K562 (cell line): Measurements from ENCODE around the gene CACNG8. TPM values are rescaled to one million over a fixed set of nuclear protein-coding genes. Genes with fewer than 3 reads are reported as not detected.
A peak's percentile ranks its signal among the peaks of the same experiment; 100 is the strongest.

Experiments used
- CHD4 ChIP-seq: fragments of 200-600 bp; sonication (generic); IDR thresholded peaks from 3 replicates; pipeline ENCODE4 v1.6.1; 2012; ENCODE audit warnings: low read depth, mild to moderate bottlenecking, mixed read lengths, low read length, inconsistent platforms; ENCODE audit not compliant: insufficient read depth, insufficient replicate concordance, poor library complexity, severe bottlenecking
- CXXC5 ChIP-seq: fragments of 250-450 bp; sonication (Bioruptor Pico); IDR thresholded peaks from 2 replicates; pipeline ENCODE4 v1.8.0; 2022; ENCODE audit warnings: inconsistent platforms, mild to moderate bottlenecking, moderate library complexity
- DLX4 ChIP-seq: fragments of 250-450 bp; sonication (Bioruptor Pico); IDR thresholded peaks from 2 replicates; pipeline ENCODE4 v1.6.1; 2021; ENCODE audit warnings: mild to moderate bottlenecking
- E2F6 ChIP-seq, 2 experiments: IDR thresholded peaks; 2 replicates each; pipeline ENCODE4 v1.6.1; 2011; ENCODE audit warnings: borderline replicate concordance in 1 of 2, control low read depth in 1 of 2, low read depth in 1 of 2, low read length in 1 of 2, mild to moderate bottlenecking in 1 of 2, mixed read lengths in 1 of 2, moderate library complexity in 1 of 2; ENCODE audit not compliant: insufficient read depth in 1 of 2, insufficient read length in 1 of 2, poor library complexity in 1 of 2, severe bottlenecking in 1 of 2; ENCODE audit errors: extremely low read depth in 1 of 2
- ESRRB ChIP-seq: fragments of 250-450 bp; sonication (Bioruptor Pico); IDR thresholded peaks from 2 replicates; pipeline ENCODE4 v1.5.0; 2020; ENCODE audit warnings: mild to moderate bottlenecking, moderate library complexity, borderline replicate concordance
- ETS2 ChIP-seq: IDR thresholded peaks from 2 replicates; pipeline ENCODE4 v1.6.1; 2016; ENCODE audit warnings: borderline replicate concordance, missing genetic modification characterization, mild to moderate bottlenecking, moderate library complexity, missing compliant biosample characterization; ENCODE audit not compliant: poor library complexity, severe bottlenecking
- OTX1 ChIP-seq: fragments of 450-650 bp; formaldehyde crosslinking; IDR thresholded peaks from 2 replicates; pipeline ENCODE4 v1.4.0; 2022; ENCODE audit warnings: mild to moderate bottlenecking
- RCOR1 ChIP-seq, 2 experiments: IDR thresholded peaks; 2 replicates each; pipeline ENCODE4 v1.6.1; 2012; ENCODE audit warnings: low read depth in 2 of 2, low read length in 2 of 2, borderline replicate concordance in 1 of 2, improper control_type of control experiment in 1 of 2
- RUNX1 ChIP-seq: sonication (generic); IDR thresholded peaks from 2 replicates; pipeline ENCODE4 v1.6.1; 2016; ENCODE audit warnings: antibody characterized with exemption, low read depth
- TAF15 ChIP-seq: fragments of 200-400 bp; formaldehyde crosslinking; IDR thresholded peaks from 2 replicates; pipeline ENCODE4 v1.6.1; 2017; ENCODE audit warnings: mild to moderate bottlenecking, low read depth, low read length, moderate library complexity
- TFAP4 ChIP-seq: sonication (generic); formaldehyde crosslinking; IDR thresholded peaks from 2 replicates; pipeline ENCODE4 v1.8.0; 2022; ENCODE audit warnings: missing genetic modification reagents, mild to moderate bottlenecking, moderate library complexity, borderline replicate concordance
- ZNF77 ChIP-seq: fragments of 250-450 bp; sonication (Bioruptor Pico); IDR thresholded peaks from 2 replicates; pipeline ENCODE4 v1.5.0; 2020
- polyA plus RNA-seq, 8 experiments: library from polyadenylated mRNA; depleted of rRNA in 4 of 8; stranded (reverse) in 5 of 8; unstranded in 3 of 8; fragments of >200 nt; fragmentation: Nextera tagmentation in 2 of 8; fragmentation: Illumina TruSeq in 1 of 8; extraction: Ambion mirVana in 2 of 8; extraction: Trizol in 1 of 8; gene quantifications; 2 replicates each; pipeline versions ENCODE4 v1.2.1 to v1.2.3, GENCODE V29; 2011 to 2014; ENCODE audit warnings: inconsistent platforms in 1 of 8, missing spikeins in 1 of 8
- total RNA-seq, 7 experiments: library from RNA; depleted of rRNA in 6 of 7; stranded (reverse); fragments of >200 nt in 6 of 7; fragmentation: Illumina TruSeq in 2 of 7; extraction: Trizol in 2 of 7; gene quantifications; 2 replicates each; pipeline versions ENCODE4 v1.2.1 to v1.2.3, GENCODE V29; 2011 to 2021; ENCODE audit warnings: low replicate concordance in 1 of 7
- TF ChIP-seq, protein P1 (sequence below): fragments of 150-350 bp; conservative IDR thresholded peaks from 2 replicates; pipeline ENCODE4 v1.6.1; 2014; ENCODE audit warnings: low read length
- TF ChIP-seq, protein P2 (sequence below): sonication (generic); IDR thresholded peaks from 2 replicates; pipeline ENCODE4 v1.6.1; 2016
- TF ChIP-seq, protein P3 (sequence below): fragments of 250-450 bp; sonication (Bioruptor Pico); IDR thresholded peaks from 2 replicates; pipeline ENCODE4 v1.5.0; 2021; ENCODE audit warnings: mild to moderate bottlenecking, moderate library complexity

Gene CACNG8
- total and polyA plus RNA-seq, 9 of the 15 experiments (the other 6 are each of a cell fraction or from before 2014, with no cell fraction given), result 0.02 to 0.05 TPM; not detected in 7

- TF ChIP-seq TAF15 (no peak), E2F6 (IDR thresholded peaks at IDR 0.05; ENCODE audit: borderline replicate concordance in 1 of 2, extremely low read depth in 1 of 2, insufficient read depth in 1 of 2, insufficient read length in 1 of 2, low read depth in 1 of 2, low read length in 1 of 2, poor library complexity in 1 of 2, severe bottlenecking in 1 of 2) (no peak), TFAP4 (CRISPR knock-in tag) (no peak), ETS2 (no peak), RUNX1 (no peak), CXXC5 (CRISPR knock-in tag) (peak; percentile 24; the same call in 1 of the 2 replicates), OTX1 (CRISPR knock-in tag) (0 out of 2 replicates have a peak, but pooled peaks have one; percentile 25), ESRRB (no peak), CHD4 (no peak), DLX4 (CRISPR knock-in tag) (no peak), ZNF77 (CRISPR knock-in tag) (no peak), RCOR1 (IDR thresholded peaks at IDR 0.05; ENCODE audit: borderline replicate concordance in 1 of 2, low read depth in 2 of 2, low read length in 2 of 2) (no peak)
- TF ChIP-seq, protein P1, sequence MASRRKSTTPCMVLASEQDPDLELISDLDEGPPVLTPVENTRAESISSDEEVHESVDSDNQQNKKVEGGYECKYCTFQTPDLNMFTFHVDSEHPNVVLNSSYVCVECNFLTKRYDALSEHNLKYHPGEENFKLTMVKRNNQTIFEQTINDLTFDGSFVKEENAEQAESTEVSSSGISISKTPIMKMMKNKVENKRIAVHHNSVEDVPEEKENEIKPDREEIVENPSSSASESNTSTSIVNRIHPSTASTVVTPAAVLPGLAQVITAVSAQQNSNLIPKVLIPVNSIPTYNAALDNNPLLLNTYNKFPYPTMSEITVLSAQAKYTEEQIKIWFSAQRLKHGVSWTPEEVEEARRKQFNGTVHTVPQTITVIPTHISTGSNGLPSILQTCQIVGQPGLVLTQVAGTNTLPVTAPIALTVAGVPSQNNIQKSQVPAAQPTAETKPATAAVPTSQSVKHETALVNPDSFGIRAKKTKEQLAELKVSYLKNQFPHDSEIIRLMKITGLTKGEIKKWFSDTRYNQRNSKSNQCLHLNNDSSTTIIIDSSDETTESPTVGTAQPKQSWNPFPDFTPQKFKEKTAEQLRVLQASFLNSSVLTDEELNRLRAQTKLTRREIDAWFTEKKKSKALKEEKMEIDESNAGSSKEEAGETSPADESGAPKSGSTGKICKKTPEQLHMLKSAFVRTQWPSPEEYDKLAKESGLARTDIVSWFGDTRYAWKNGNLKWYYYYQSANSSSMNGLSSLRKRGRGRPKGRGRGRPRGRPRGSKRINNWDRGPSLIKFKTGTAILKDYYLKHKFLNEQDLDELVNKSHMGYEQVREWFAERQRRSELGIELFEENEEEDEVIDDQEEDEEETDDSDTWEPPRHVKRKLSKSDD, result no peak
- TF ChIP-seq, protein P2, sequence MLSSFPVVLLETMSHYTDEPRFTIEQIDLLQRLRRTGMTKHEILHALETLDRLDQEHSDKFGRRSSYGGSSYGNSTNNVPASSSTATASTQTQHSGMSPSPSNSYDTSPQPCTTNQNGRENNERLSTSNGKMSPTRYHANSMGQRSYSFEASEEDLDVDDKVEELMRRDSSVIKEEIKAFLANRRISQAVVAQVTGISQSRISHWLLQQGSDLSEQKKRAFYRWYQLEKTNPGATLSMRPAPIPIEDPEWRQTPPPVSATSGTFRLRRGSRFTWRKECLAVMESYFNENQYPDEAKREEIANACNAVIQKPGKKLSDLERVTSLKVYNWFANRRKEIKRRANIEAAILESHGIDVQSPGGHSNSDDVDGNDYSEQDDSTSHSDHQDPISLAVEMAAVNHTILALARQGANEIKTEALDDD, result no peak
- TF ChIP-seq, protein P3, sequence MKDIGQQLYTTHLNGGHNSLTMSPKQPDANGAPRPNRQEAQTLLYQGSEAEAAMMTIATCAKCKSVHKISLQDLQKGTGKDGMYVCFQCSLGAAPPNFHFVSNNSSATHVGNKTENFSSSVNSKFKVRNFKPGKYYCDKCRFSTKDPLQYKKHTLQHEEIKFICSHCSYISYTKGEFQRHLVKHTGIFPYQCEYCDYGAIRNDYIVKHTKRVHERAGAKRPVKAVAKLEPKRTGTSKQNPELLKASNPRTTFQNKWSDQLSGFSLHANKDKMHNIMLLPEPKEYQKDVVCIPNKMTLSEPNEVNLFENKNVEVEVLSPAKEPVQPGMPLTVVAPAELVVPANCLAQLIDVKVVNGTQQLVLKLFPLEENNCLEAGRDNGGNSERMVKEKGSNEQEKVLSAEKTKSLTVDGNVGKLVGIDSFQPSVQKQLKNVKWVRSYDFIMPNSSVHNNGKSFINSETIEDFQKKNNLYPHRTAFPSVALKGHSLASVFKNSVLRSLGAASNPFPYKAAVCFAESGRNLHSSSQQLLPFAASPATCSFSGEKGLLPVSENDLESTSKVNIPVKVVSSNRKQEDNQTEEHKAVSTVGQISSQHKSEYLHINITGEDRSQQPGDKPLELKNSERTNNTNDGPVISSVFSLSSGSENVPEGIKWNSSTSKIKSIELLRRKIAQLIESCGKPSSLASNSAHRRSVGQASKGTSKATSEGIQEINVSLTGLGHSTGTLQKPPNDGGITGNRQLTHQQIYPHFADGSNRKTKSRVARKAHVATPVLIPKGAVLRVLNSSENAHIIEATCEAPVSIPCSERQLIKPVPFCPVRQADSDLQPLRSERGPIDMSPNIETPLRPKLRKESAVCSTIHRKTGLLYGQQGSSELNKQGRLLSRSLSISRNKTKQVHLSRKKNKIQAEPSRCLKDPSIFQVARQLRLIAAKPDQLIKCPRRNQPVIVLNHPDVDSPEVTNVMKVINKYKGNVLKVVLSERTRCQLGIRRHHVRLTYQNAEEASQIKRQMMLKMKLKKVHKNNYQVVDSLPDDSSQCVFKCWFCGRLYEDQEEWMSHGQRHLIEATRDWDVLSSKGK (CRISPR knock-in tag), result no peak
These were observed 35.0 kb upstream of the CACNG8 start (continued) for GRCh38 chr19:53927739-53928138.
